Nephron (organoid): ENCODE results near the gene KMT5C.

Experiments
- H3K27ac Mint-ChIP-seq, 3 experiments: 2 replicates each; pipeline ENCODE4 v1.8.0; 2020; ENCODE audit warnings: mixed read lengths in 3 of 3, mild to moderate bottlenecking in 2 of 3, moderate library complexity in 1 of 3
- H3K27me3 Mint-ChIP-seq: 2 replicates; pipeline ENCODE4 v1.8.0; 2021; ENCODE audit warnings: low read depth, mild to moderate bottlenecking, moderate library complexity, mixed read lengths
- H3K36me3 Mint-ChIP-seq: 2 replicates; pipeline ENCODE4 v1.8.0; 2020; ENCODE audit warnings: low read depth, mixed read lengths
- H3K4me1 Mint-ChIP-seq: 2 replicates; pipeline ENCODE4 v1.8.0; 2020; ENCODE audit warnings: mixed read lengths
- H3K4me3 Mint-ChIP-seq, 3 experiments: 2 replicates each; pipeline ENCODE4 v1.8.0; 2020; ENCODE audit warnings: mild to moderate bottlenecking in 3 of 3, mixed read lengths in 3 of 3, moderate library complexity in 2 of 3
- H3K9me3 Mint-ChIP-seq: 2 replicates; pipeline ENCODE4 v1.8.0; 2020; ENCODE audit warnings: mixed read lengths
- TF ChIP-seq, protein P1 (sequence below), 3 experiments: fragments of 200-600 bp; sonication (generic); IDR thresholded peaks; one replicate each; pipeline ENCODE4 v1.5.0; 2021; ENCODE audit warnings: antibody characterized with exemption in 3 of 3; ENCODE audit not compliant: unreplicated experiment in 3 of 3

Gene KMT5C

DNA sequence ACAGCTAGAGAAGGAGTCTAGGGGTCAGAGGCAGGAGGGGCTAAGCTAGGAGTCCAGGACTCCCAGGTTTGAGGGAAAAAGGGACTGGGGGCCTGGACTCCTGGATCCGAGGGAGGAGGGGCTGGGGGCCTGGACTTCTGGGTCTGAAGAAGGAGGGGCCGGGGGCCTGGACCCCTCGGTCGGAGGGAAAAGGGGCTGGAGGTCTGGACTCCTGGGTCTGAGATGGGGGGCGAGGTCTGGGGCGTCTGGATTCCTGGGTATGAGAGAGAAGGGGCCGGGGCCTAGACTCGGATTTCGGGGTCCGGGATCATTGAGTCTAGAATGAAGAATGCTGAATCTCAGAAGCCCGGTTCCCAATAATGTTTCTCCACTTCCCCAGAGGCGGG is 37.4 kb upstream of the KMT5C start:
- H3K4me3 Mint-ChIP-seq, result peak overlapping the region; percentile 71 to 77 (median 75)
- TF ChIP-seq, protein P1, sequence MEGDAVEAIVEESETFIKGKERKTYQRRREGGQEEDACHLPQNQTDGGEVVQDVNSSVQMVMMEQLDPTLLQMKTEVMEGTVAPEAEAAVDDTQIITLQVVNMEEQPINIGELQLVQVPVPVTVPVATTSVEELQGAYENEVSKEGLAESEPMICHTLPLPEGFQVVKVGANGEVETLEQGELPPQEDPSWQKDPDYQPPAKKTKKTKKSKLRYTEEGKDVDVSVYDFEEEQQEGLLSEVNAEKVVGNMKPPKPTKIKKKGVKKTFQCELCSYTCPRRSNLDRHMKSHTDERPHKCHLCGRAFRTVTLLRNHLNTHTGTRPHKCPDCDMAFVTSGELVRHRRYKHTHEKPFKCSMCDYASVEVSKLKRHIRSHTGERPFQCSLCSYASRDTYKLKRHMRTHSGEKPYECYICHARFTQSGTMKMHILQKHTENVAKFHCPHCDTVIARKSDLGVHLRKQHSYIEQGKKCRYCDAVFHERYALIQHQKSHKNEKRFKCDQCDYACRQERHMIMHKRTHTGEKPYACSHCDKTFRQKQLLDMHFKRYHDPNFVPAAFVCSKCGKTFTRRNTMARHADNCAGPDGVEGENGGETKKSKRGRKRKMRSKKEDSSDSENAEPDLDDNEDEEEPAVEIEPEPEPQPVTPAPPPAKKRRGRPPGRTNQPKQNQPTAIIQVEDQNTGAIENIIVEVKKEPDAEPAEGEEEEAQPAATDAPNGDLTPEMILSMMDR (IDR thresholded peaks at IDR 0.05; ENCODE audit: unreplicated experiment in 3 of 3), result no peak
- no peaks in the 10 kb centered on the region for H3K27me3 Mint-ChIP-seq
- no peak overlapping the region for H3K27ac Mint-ChIP-seq
- peaks cover 50% of the 10 kb centered on the region for H3K36me3 Mint-ChIP-seq
- H3K4me1 Mint-ChIP-seq, result peaks cover 8% of the 10 kb centered on the region
- H3K9me3 Mint-ChIP-seq, result no peaks in the 10 kb centered on the region

- Mint-ChIP-seq H3K27ac (no peak overlapping the region), H3K4me1 (peaks cover 8% of the 10 kb centered on the region), H3K4me3 (no peak overlapping the region), H3K27me3 (no peaks in the 10 kb centered on the region), H3K9me3 (no peaks in the 10 kb centered on the region), H3K36me3 (peaks cover 52% of the 10 kb centered on the region)
- TF ChIP-seq, protein P1 (IDR thresholded peaks at IDR 0.05; ENCODE audit: unreplicated experiment in 3 of 3), result no peak
Observed at GRCh38 chr19:55303477-55303876, 36.2 kb upstream of the KMT5C start.

GRCh38 chr19:55304279-55304978 is 35.2 kb upstream of the KMT5C start:
- Mint-ChIP-seq H3K9me3 (no peaks in the 10 kb centered on the region), H3K4me1 (peaks cover 8% of the 10 kb centered on the region), H3K27me3 (no peaks in the 10 kb centered on the region), H3K36me3 (peaks cover 55% of the 10 kb centered on the region), H3K27ac (no peak overlapping the region), H3K4me3 (no peak overlapping the region)
- TF ChIP-seq, protein P1 (IDR thresholded peaks at IDR 0.05; ENCODE audit: unreplicated experiment in 3 of 3), result no peak

DNA sequence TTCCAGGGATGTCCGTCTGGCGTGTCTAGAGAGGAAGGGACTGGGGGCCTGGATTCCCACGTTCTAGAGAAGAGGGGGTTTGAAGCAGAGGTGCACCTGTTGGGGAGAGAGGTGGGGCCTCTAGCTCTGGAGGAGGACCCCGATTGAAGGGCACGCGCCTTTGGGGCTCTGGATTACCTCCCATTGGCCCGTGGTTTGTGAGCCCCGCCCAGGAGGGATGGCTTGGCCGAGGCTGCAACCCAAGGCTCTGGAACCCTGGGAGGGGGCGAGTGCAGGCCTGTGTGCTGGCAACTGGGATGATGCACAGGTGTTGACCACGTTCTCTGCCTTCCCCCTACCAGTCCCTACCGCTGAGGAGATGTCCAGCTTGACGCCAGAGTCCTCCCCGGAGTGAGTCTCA is 34.7 kb upstream of the KMT5C start:
- Mint-ChIP-seq H3K36me3 (peaks cover 53% of the 10 kb centered on the region), H3K4me3 (no peak overlapping the region), H3K27me3 (no peaks in the 10 kb centered on the region), H3K27ac (no peak overlapping the region), H3K9me3 (no peaks in the 10 kb centered on the region), H3K4me1 (peaks cover 8% of the 10 kb centered on the region)
- TF ChIP-seq, protein P1 (IDR thresholded peaks at IDR 0.05; ENCODE audit: unreplicated experiment in 3 of 3), result no peak

DNA sequence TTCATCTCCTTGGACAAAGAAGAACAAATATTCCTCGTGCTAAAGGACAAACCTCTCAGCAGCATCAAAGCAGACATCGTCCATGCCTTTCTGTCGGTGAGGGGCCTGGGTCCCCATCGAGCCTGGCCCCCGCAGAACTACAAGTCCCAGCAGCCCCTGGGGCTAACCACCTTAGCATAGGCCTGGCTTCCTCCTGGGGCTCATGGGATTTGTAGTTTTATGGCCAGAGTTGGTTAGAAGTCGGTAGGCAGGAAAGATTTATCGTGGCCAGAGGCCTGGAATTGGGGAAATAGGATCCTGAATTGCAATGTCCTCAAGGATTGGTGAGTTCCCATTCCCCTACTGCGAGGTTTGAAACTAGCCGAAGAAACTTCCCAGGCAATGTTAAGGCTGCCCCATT is 34.2 kb upstream of the KMT5C start:
- H3K27ac Mint-ChIP-seq, result peak overlapping the region in 1 of 3 experiments; percentile 77
- H3K9me3 Mint-ChIP-seq, result no peaks in the 10 kb centered on the region
- peaks cover 8% of the 10 kb centered on the region for H3K4me1 Mint-ChIP-seq
- no peaks in the 10 kb centered on the region for H3K27me3 Mint-ChIP-seq
- H3K4me3 Mint-ChIP-seq, result no peak overlapping the region
- TF ChIP-seq, protein P1 (IDR thresholded peaks at IDR 0.05; ENCODE audit: unreplicated experiment in 3 of 3), result no peak
- H3K36me3 Mint-ChIP-seq, result peaks cover 57% of the 10 kb centered on the region

- TF ChIP-seq, protein P1 (IDR thresholded peaks at IDR 0.05; ENCODE audit: unreplicated experiment in 3 of 3), result no peak
- Mint-ChIP-seq H3K9me3 (no peaks in the 10 kb centered on the region), H3K4me1 (peaks cover 5% of the 10 kb centered on the region)
Observed at GRCh38 chr19:55305983-55306562, 33.6 kb upstream of the KMT5C start.

More at GRCh38 chr19:55305983-55306562, 33.6 kb upstream of the KMT5C start:
- no peak overlapping the region for H3K4me3 Mint-ChIP-seq
- peaks cover 53% of the 10 kb centered on the region for H3K36me3 Mint-ChIP-seq
- peak overlapping the region in 1 of 3 experiments; percentile 77 for H3K27ac Mint-ChIP-seq
- H3K27me3 Mint-ChIP-seq, result no peaks in the 10 kb centered on the region
